Endothelial cell of umbilical vein (primary cell): ENCODE measurements around the gene IQGAP2. TPM values are rescaled to one million over a fixed set of nuclear protein-coding genes. Genes with fewer than 3 reads are reported as not detected.

Source experiments
- BruUV-seq: library from RNA; stranded (reverse); fragments of 400-500 nt; replicated peaks from 2 replicates; lab custom pipeline; 2021; lab: Mats Ljungman, UMichigan
- CTCF ChIA-PET: fragments of 300-600, 350-600 bp; sonication (Branson Sonifier 250); formaldehyde crosslinking; loops from one replicate; lab custom pipeline; 2021; ENCODE audit warnings: antibody characterized with exemption, inconsistent platforms; lab: Charles Lee
- POLR2A ChIA-PET: fragments of 300-600, 350-600 bp; sonication (Branson Sonifier 250); formaldehyde crosslinking; loops from one replicate; lab custom pipeline; 2021; ENCODE audit warnings: antibody characterized with exemption, inconsistent platforms; lab: Charles Lee
- DNase-seq: peaks from one replicate; pipeline ENCODE4 v3.0.0-alpha.2; 2011; ENCODE audit warnings: low read depth, low spot score
- FAIRE-seq: peaks from 2 replicates; lab custom pipeline; 2011; peaks lifted over from hg19 to GRCh38; lab: Jason Lieb, UNC
- H2AFZ ChIP-seq: 2 replicates; pipeline ENCODE4 v1.6.0; 2012; ENCODE audit warnings: low read depth, low read length, control low read depth, inconsistent platforms
- H3K27ac ChIP-seq: 2 replicates; pipeline ENCODE4 v1.5.1; 2011; ENCODE audit warnings: low read depth, mild to moderate bottlenecking, control low read depth, low read length, moderate library complexity; ENCODE audit not compliant: insufficient read depth
- H3K27me3 ChIP-seq, 2 experiments: 2 replicates each; pipeline versions ENCODE4 v1.6.0 to v1.6.1; 2011; ENCODE audit warnings: low read length in 2 of 2, mixed read lengths in 1 of 2; ENCODE audit not compliant: control insufficient read depth in 2 of 2, insufficient read depth in 2 of 2
- H3K36me3 ChIP-seq, 2 experiments: 2 replicates in 1 of 2; 3 replicates in 1 of 2; pipeline ENCODE4 v1.5.1; 2011; ENCODE audit warnings: low read length in 2 of 2, mild to moderate bottlenecking in 1 of 2, moderate library complexity in 1 of 2; ENCODE audit not compliant: control insufficient read depth in 2 of 2, insufficient read depth in 2 of 2; ENCODE audit errors: extremely low read depth in 1 of 2
- H3K4me1 ChIP-seq: 3 replicates; pipeline ENCODE4 v1.5.1; 2011; ENCODE audit warnings: mild to moderate bottlenecking, low read length; ENCODE audit not compliant: control insufficient read depth, insufficient read depth; ENCODE audit errors: extremely low read depth
- H3K4me2 ChIP-seq: 2 replicates; pipeline ENCODE4 v1.6.1; 2011; ENCODE audit warnings: low read length, control low read depth, mixed read lengths; ENCODE audit not compliant: insufficient read depth
- H3K4me3 ChIP-seq, 3 experiments: fragments of 200-600 bp in 1 of 3; sonication (generic), shearing (Covaris generic) in 1 of 3; replicated peaks in 1 of 3; 2 replicates each; pipeline ENCODE4 v1.5.1; 2011 to 2016; ENCODE audit warnings: control low read depth in 3 of 3, low read length in 3 of 3, mild to moderate bottlenecking in 2 of 3, inconsistent platforms in 1 of 3, low read depth in 1 of 3, moderate library complexity in 1 of 3; ENCODE audit not compliant: insufficient read depth in 1 of 3
- H3K79me2 ChIP-seq: 2 replicates; pipeline ENCODE4 v1.6.0; 2012; ENCODE audit warnings: low read length, inconsistent platforms; ENCODE audit not compliant: control insufficient read depth, insufficient read depth
- H3K9ac ChIP-seq: replicated peaks from 2 replicates; pipeline ENCODE3; 2011; ENCODE audit warnings: low read length, control low read depth; ENCODE audit not compliant: insufficient read depth; ENCODE audit errors: extremely low read depth
- H3K9me1 ChIP-seq: replicated peaks from 3 replicates; pipeline ENCODE4 v1.6.0; 2011; ENCODE audit warnings: mild to moderate bottlenecking, low read length; ENCODE audit not compliant: control insufficient read depth, insufficient read depth; ENCODE audit errors: extremely low read depth
- H3K9me3 ChIP-seq: replicated peaks from 2 replicates; pipeline ENCODE4 v1.5.1; 2012; ENCODE audit warnings: low read length, inconsistent platforms; ENCODE audit not compliant: control insufficient read depth, insufficient read depth
- H4K20me1 ChIP-seq: replicated peaks from 2 replicates; pipeline ENCODE3; 2011; ENCODE audit warnings: mild to moderate bottlenecking, low read length; ENCODE audit not compliant: control insufficient read depth, insufficient read depth; ENCODE audit errors: extremely low read depth
- FOS ChIP-seq: IDR thresholded peaks from 2 replicates; pipeline ENCODE4 v1.6.1; 2011; ENCODE audit warnings: mild to moderate bottlenecking, low read length, moderate library complexity, borderline replicate concordance; ENCODE audit not compliant: insufficient read depth
- JUN ChIP-seq: IDR thresholded peaks from 2 replicates; pipeline ENCODE4 v1.6.1; 2011; ENCODE audit warnings: borderline replicate concordance, low read depth; ENCODE audit not compliant: insufficient read length, insufficient read depth
- MYC ChIP-seq: IDR thresholded peaks from one replicate; pipeline ENCODE4 v1.6.1; 2011; ENCODE audit warnings: mild to moderate bottlenecking, low read depth, low read length
- POLR2AphosphoS5 ChIP-seq: IDR thresholded peaks from 2 replicates; pipeline ENCODE4 v1.6.1; 2012; ENCODE audit warnings: low read depth, mild to moderate bottlenecking, control low read depth, low read length, moderate library complexity; ENCODE audit not compliant: insufficient read depth
- dilution Hi-C: fragments of 300-500 bp; cut with MboI; formaldehyde crosslinking; loops from one replicate; pipeline ENCODE4 v1.15.0; 2019; ENCODE audit warnings: low sequenced_read_pairs; ENCODE audit not compliant: extremely low pct_ligation_motif_present
- intact Hi-C: fragments of 100-400 bp; cut with micrococcal nuclease; formaldehyde crosslinking; loops from one replicate; pipeline ENCODE4 v1.10.0; 2022
- polyA plus RNA-seq, 4 experiments: library from polyadenylated mRNA; depleted of rRNA in 3 of 4; stranded (reverse) in 3 of 4; unstranded in 1 of 4; fragments of >200 nt; gene quantifications; 2 replicates each; pipeline versions ENCODE4 v1.2.1 to v1.2.3, GENCODE V29; 2011 to 2012; ENCODE audit warnings: missing spikeins in 1 of 4
- total RNA-seq: library from RNA; stranded (reverse); gene quantifications from 2 replicates; pipeline ENCODE4 v1.2.3, GENCODE V29; 2021

IQGAP2 gene
- total and polyA plus RNA-seq, 2 donors (not counting 3 experiments of a cell fraction or from before 2014, with no cell fraction given) = 4.5 to 4.7 TPM

GRCh38 chr5:76376866-76377230 is 26.2 kb upstream of the IQGAP2 start:
- no TSS peak for BruUV-seq
- Histone ChIP-seq H2AFZ (no peak overlapping the region), H3K4me3 (no peak overlapping the region), H3K9ac (no peak overlapping the region), H3K27me3 (no peaks in the 10 kb centered on the region), H4K20me1 (no peaks in the 10 kb centered on the region), H3K9me3 (no peaks in the 10 kb centered on the region), H3K79me2 (no peaks in the 10 kb centered on the region), H3K4me1 (no peaks in the 10 kb centered on the region), H3K4me2 (no peak overlapping the region), H3K27ac (no peak overlapping the region), H3K9me1 (no peaks in the 10 kb centered on the region), H3K36me3 (no peaks in the 10 kb centered on the region)
- TF ChIP-seq MYC = no peak
- TF ChIP-seq JUN = no peak
- no peak for TF ChIP-seq FOS
- no peak for FAIRE-seq
- ChIA-PET POLR2A (no interaction called here), CTCF (no interaction called here)
- DNase-seq = no peak
- intact Hi-C loops = no loop called here
- dilution Hi-C loops = no loop called here

GRCh38 chr5:76378355-76378754 is 24.7 kb upstream of the IQGAP2 start:
- H3K79me2 ChIP-seq = no peaks in the 10 kb centered on the region
- BruUV-seq = no TSS peak
- H3K9me1 ChIP-seq = no peaks in the 10 kb centered on the region
- no peak overlapping the region for H2AFZ ChIP-seq
- H3K27me3 ChIP-seq = no peaks in the 10 kb centered on the region
- dilution Hi-C loops (no loop called here), intact Hi-C loops (no loop called here)
- H3K4me3 ChIP-seq = no peak overlapping the region
- no peaks in the 10 kb centered on the region for H3K4me1 ChIP-seq
- H4K20me1 ChIP-seq = no peaks in the 10 kb centered on the region
- DNase-seq (no peak), FAIRE-seq (no peak)
- no peaks in the 10 kb centered on the region for H3K36me3 ChIP-seq
- H3K27ac ChIP-seq = no peak overlapping the region
- H3K4me2 ChIP-seq = no peak overlapping the region
- TF ChIP-seq POLR2AphosphoS5 = no peak
- CTCF ChIA-PET = interaction anchor here (0.7 to 1.0 kb wide), 2 partner anchors 20 to 188 kb away, joined by 3 read pairs; no protein-coding TSS in a partner anchor
- H3K9me3 ChIP-seq = no peaks in the 10 kb centered on the region
- no peak overlapping the region for H3K9ac ChIP-seq
- POLR2A ChIA-PET = no interaction called here
